Suprapubic skin (tissue), 4 donors: Measurements from ENCODE around the gene PRIMPOL.

ENCODE experiments used
- CTCF ChIP-seq, 2 donors: fragments of 200-600 bp in 1 of 2; fragments of 450-650 bp in 1 of 2; sonication (generic) in 1 of 2; IDR thresholded peaks; one replicate each; pipeline ENCODE4 v1.5.1; 2016 to 2019; ENCODE audit warnings: antibody characterized with exemption in 2 of 2, mild to moderate bottlenecking in 1 of 2, moderate library complexity in 1 of 2
- POLR2A ChIP-seq, 2 donors: fragments of 450-650 bp; IDR thresholded peaks; one replicate each; pipeline ENCODE4 v1.6.1; 2017; ENCODE audit warnings: antibody characterized with exemption in 2 of 2, mild to moderate bottlenecking in 2 of 2, moderate library complexity in 2 of 2
- POLR2AphosphoS5 ChIP-seq, 3 donors: sonication (generic); formaldehyde crosslinking; IDR thresholded peaks; one replicate each; pipeline ENCODE4 v1.6.1; 2017; ENCODE audit warnings: antibody characterized with exemption in 3 of 3

- TF ChIP-seq CTCF (IDR thresholded peaks at IDR 0.05) (no peak), POLR2A (IDR thresholded peaks at IDR 0.05) (no peak), POLR2AphosphoS5 (IDR thresholded peaks at IDR 0.05) (no peak)
Observed at GRCh38 chr4:184666670-184667069, 17.1 kb downstream of the PRIMPOL start.
